ENCODE data around the gene ORAI3. TPM values are rescaled to one million over a fixed set of nuclear protein-coding genes. Genes with fewer than 3 reads are reported as not detected.

Gene ORAI3
- total and polyA plus RNA-seq, 11 donors, result 8.1 to 28.9 (median 11.3) TPM

DNA sequence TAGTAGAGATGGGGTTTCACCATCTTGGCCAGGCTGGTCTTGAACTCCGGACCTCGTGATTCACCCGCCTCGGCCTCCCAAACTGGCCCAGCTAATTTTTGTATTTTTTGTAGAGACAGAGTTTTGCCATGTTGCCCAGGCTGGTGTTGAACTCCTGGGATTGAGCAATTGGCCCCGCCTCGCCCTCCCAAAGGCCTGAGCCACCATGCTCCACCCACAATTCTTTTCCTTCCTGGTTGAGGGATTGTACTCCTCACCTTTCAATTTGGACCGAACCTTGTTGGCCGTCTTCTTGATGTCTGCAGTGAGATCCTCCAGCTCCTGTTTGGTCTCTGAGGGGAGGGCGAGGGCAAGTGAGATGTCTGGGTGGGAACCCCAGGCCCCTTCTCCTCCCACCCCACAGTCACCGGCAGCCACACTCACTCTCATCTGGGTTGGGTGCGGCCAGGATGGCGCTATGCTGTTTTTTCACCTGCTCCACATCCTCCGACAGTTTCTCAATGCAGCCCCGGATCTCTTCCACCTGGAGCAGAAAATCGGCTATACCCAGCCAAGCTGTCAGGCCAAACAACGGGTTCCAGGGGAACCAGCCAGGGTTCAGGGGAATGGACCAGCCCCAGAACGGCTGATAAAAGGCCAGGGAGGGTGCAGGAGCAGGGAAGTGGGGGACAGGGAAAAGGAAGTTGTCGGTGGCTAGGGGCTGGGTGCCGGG, 52.0 kb downstream of the ORAI3 start:
- Histone ChIP-seq H3K4me1 (peaks cover 0 to 26% (median 15%) of the 10 kb centered on the region in 12 donors), H3K27ac (no peak overlapping the region), H3K36me3 (no peaks in the 10 kb centered on the region), H3K9me3 (no peaks in the 10 kb centered on the region), H3K4me3 (no peak overlapping the region), H3K27me3 (no peaks in the 10 kb centered on the region)
- DNase-seq (peak in 1 of 5 donors; percentile 8), ATAC-seq (no peak)
- WGBS, 4 donors, result 90 to 92% (median 90%) methylated on average over 19 of the region's 19 CpGs
- TF ChIP-seq POLR2A (IDR thresholded peaks at IDR 0.05) (no peak), CTCF (IDR thresholded peaks at IDR 0.05) (no peak)
- intact Hi-C loops (cut with DNase I), result no loop called here

GRCh38 chr16:31001507-31002249, 52.8 kb downstream of the ORAI3 start:
- TF ChIP-seq POLR2A (IDR thresholded peaks at IDR 0.05) (no peak), CTCF (IDR thresholded peaks at IDR 0.05) (no peak)
- intact Hi-C loops (cut with DNase I), result no loop called here
- ATAC-seq (no peak), DNase-seq (peak in 1 of 5 donors; percentile 39)
- Histone ChIP-seq H3K9me3 (no peaks in the 10 kb centered on the region), H3K27me3 (peaks cover 0 to 3% (median 0%) of the 10 kb centered on the region in 9 donors), H3K27ac (no peak overlapping the region), H3K36me3 (no peaks in the 10 kb centered on the region), H3K4me3 (no peak overlapping the region), H3K4me1 (peaks cover 0 to 18% (median 11%) of the 10 kb centered on the region in 12 donors)
- WGBS, 4 donors, result 41 to 53% (median 48%) methylated on average over 15 to 16 of the region's 16 CpGs

- Histone ChIP-seq H3K27me3 (peaks cover 0 to 6% (median 2%) of the 10 kb centered on the region in 9 donors), H3K4me1 (peaks cover 0 to 17% (median 9%) of the 10 kb centered on the region in 12 donors), H3K4me3 (no peak overlapping the region), H3K36me3 (no peaks in the 10 kb centered on the region), H3K27ac (no peak overlapping the region), H3K9me3 (no peaks in the 10 kb centered on the region)
- intact Hi-C loops (cut with DNase I), result no loop called here
- WGBS, 4 donors, result 60 to 82% (median 71%) methylated on average over 9 to 10 of the region's 10 CpGs
- DNase-seq (peak in 1 of 5 donors; percentile 14), ATAC-seq (no peak)
- TF ChIP-seq POLR2A (IDR thresholded peaks at IDR 0.05), result no peak
- TF ChIP-seq CTCF (IDR thresholded peaks at IDR 0.05), result no peak
Measured at GRCh38 chr16:31002250-31002700, 53.4 kb downstream of the ORAI3 start.

GRCh38 chr16:31002862-31003341, 54.0 kb downstream of the ORAI3 start:
- intact Hi-C loops (cut with DNase I), result no loop called here
- Histone ChIP-seq H3K27ac (peak overlapping the region in 1 of 12 donors; percentile 19), H3K36me3 (no peaks in the 10 kb centered on the region), H3K27me3 (peaks cover 0 to 9% (median 6%) of the 10 kb centered on the region in 9 donors), H3K4me3 (no peak overlapping the region), H3K4me1 (peaks cover 0 to 11% (median 4%) of the 10 kb centered on the region in 12 donors), H3K9me3 (no peaks in the 10 kb centered on the region)
- peak in 1 of 4 donors; percentile 28 for ATAC-seq
- peak in 1 of 5 donors; percentile 13 for DNase-seq
- WGBS, 4 donors, result 80 to 88% (median 84%) methylated on average over 5 to 9 of the region's 9 CpGs
- no peak for TF ChIP-seq POLR2A (IDR thresholded peaks at IDR 0.05)
- no peak for TF ChIP-seq CTCF (IDR thresholded peaks at IDR 0.05)
